Caco-2 (cell line): ENCODE results near the gene KLK7. TPM values are rescaled to one million over a fixed set of nuclear protein-coding genes. Genes with fewer than 3 reads are reported as not detected.

Experiments used
- BruUV-seq: library from RNA; stranded (reverse); fragments of 400-500 nt; replicated peaks from 2 replicates; lab custom pipeline; 2021; lab: Mats Ljungman, UMichigan
- CTCF ChIA-PET: fragments of 300-600 bp; sonication (Branson Sonifier 250); formaldehyde crosslinking; loops from one replicate; lab custom pipeline; 2022; ENCODE audit warnings: antibody characterized with exemption; lab: Charles Lee
- POLR2A ChIA-PET: fragments of 300-600 bp; sonication (Branson Sonifier 250); formaldehyde crosslinking; loops from one replicate; lab custom pipeline; 2022; ENCODE audit warnings: antibody characterized with exemption; lab: Charles Lee
- DNase-seq, 2 experiments: peaks; one replicate each; pipeline versions ENCODE4 v3.0.0 to v3.0.0-alpha.2; 2020 to 2022
- H3K27me3 ChIP-seq: replicated peaks from 2 replicates; pipeline ENCODE4 v1.6.0; 2011; ENCODE audit warnings: low read length; ENCODE audit not compliant: control insufficient read depth, insufficient read depth
- H3K36me3 ChIP-seq: 2 replicates; pipeline ENCODE4 v1.5.1; 2011; ENCODE audit warnings: low read length; ENCODE audit not compliant: control insufficient read depth, insufficient read depth
- H3K4me1 ChIP-seq: fragments of 250-450 bp; sonication (Bioruptor Pico); 2 replicates; pipeline ENCODE4 v1.5.1; 2020; ENCODE audit warnings: mild to moderate bottlenecking
- H3K4me3 ChIP-seq: 2 replicates; pipeline ENCODE4 v1.5.1; 2011; ENCODE audit warnings: low read depth, mild to moderate bottlenecking, control low read depth, low read length
- H3K9me3 ChIP-seq: fragments of 250-450 bp; sonication (Bioruptor Pico); 2 replicates; pipeline ENCODE4 v1.5.1; 2020; ENCODE audit warnings: mild to moderate bottlenecking, moderate library complexity
- H3K27ac Mint-ChIP-seq: one replicate; pipeline ENCODE4 v1.8.0; 2022; ENCODE audit warnings: mixed read lengths; ENCODE audit not compliant: unreplicated experiment
- H3K27me3 Mint-ChIP-seq: one replicate; pipeline ENCODE4 v1.8.0; 2022; ENCODE audit warnings: mixed read lengths; ENCODE audit not compliant: insufficient read depth, unreplicated experiment
- H3K36me3 Mint-ChIP-seq: one replicate; pipeline ENCODE4 v1.8.0; 2022; ENCODE audit warnings: mild to moderate bottlenecking, mixed read lengths; ENCODE audit not compliant: insufficient read depth, unreplicated experiment
- H3K4me1 Mint-ChIP-seq: one replicate; pipeline ENCODE4 v1.8.0; 2022; ENCODE audit warnings: low read depth, mixed read lengths; ENCODE audit not compliant: unreplicated experiment
- H3K4me3 Mint-ChIP-seq: one replicate; pipeline ENCODE4 v1.8.0; 2022; ENCODE audit warnings: mild to moderate bottlenecking, moderate library complexity, mixed read lengths; ENCODE audit not compliant: unreplicated experiment
- H3K9me3 Mint-ChIP-seq: one replicate; pipeline ENCODE4 v1.8.0; 2022; ENCODE audit warnings: mixed read lengths; ENCODE audit not compliant: unreplicated experiment
- intact Hi-C: fragments of 100-400 bp; cut with micrococcal nuclease; formaldehyde crosslinking; loops from one replicate; pipeline ENCODE4 v1.10.0; 2022; ENCODE audit not compliant: unreplicated experiment
- total RNA-seq: library from RNA; stranded (reverse); gene quantifications from 2 replicates; pipeline ENCODE4 v1.2.3, GENCODE V29; 2022
- TF ChIP-seq, protein P1 (sequence below), 2 experiments: fragments of 200-600 bp in 1 of 2; IDR thresholded peaks; 1 replicate in 1 of 2; 2 replicates in 1 of 2; pipeline versions ENCODE4 v1.5.1 to v1.8.0; 2011 to 2022; ENCODE audit warnings: antibody characterized with exemption in 1 of 2, control low read depth in 1 of 2, inconsistent platforms in 1 of 2, low read depth in 1 of 2, low read length in 1 of 2, mild to moderate bottlenecking in 1 of 2, moderate library complexity in 1 of 2; ENCODE audit not compliant: insufficient read depth in 1 of 2, severe bottlenecking in 1 of 2, unreplicated experiment in 1 of 2

The KLK7 gene
- total RNA-seq, 1 experiment from 2014 or later, result not detected

GRCh38 chr19:51027126-51027806 is 43.5 kb upstream of the KLK7 start:
- CTCF ChIA-PET, result no interaction called here
- BruUV-seq, result no TSS peak
- H3K4me3 ChIP-seq, result no peak overlapping the region
- intact Hi-C loops, result no loop called here
- POLR2A ChIA-PET, result no interaction called here
- no peak for DNase-seq
- Mint-ChIP-seq H3K36me3 (no peaks in the 10 kb centered on the region), H3K4me1 (no peaks in the 10 kb centered on the region), H3K27me3 (peaks cover 15% of the 10 kb centered on the region), H3K27ac (no peak overlapping the region), H3K9me3 (no peaks in the 10 kb centered on the region), H3K4me3 (no peak overlapping the region)
- no peaks in the 10 kb centered on the region for H3K9me3 ChIP-seq
- TF ChIP-seq, protein P1, sequence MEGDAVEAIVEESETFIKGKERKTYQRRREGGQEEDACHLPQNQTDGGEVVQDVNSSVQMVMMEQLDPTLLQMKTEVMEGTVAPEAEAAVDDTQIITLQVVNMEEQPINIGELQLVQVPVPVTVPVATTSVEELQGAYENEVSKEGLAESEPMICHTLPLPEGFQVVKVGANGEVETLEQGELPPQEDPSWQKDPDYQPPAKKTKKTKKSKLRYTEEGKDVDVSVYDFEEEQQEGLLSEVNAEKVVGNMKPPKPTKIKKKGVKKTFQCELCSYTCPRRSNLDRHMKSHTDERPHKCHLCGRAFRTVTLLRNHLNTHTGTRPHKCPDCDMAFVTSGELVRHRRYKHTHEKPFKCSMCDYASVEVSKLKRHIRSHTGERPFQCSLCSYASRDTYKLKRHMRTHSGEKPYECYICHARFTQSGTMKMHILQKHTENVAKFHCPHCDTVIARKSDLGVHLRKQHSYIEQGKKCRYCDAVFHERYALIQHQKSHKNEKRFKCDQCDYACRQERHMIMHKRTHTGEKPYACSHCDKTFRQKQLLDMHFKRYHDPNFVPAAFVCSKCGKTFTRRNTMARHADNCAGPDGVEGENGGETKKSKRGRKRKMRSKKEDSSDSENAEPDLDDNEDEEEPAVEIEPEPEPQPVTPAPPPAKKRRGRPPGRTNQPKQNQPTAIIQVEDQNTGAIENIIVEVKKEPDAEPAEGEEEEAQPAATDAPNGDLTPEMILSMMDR (IDR thresholded peaks at IDR 0.05; ENCODE audit: insufficient read depth in 1 of 2, low read depth in 1 of 2, low read length in 1 of 2, severe bottlenecking in 1 of 2, unreplicated experiment in 1 of 2), result no peak
- H3K27me3 ChIP-seq, result no peaks in the 10 kb centered on the region; the same call in 1 of the 2 replicates
- no peaks in the 10 kb centered on the region for H3K4me1 ChIP-seq
- H3K36me3 ChIP-seq, result no peaks in the 10 kb centered on the region

- no peak for DNase-seq
- no TSS peak for BruUV-seq
- Mint-ChIP-seq H3K36me3 (no peaks in the 10 kb centered on the region), H3K4me3 (no peak within 1 kb of the TSS), H3K9me3 (no peaks in the 10 kb centered on the region), H3K27ac (no peak within 1 kb of the TSS), H3K27me3 (peaks cover 12% of the 10 kb centered on the region), H3K4me1 (no peaks in the 10 kb centered on the region)
- TF ChIP-seq, protein P1 (IDR thresholded peaks at IDR 0.05; ENCODE audit: insufficient read depth in 1 of 2, low read depth in 1 of 2, low read length in 1 of 2, severe bottlenecking in 1 of 2, unreplicated experiment in 1 of 2), result no peak
- Histone ChIP-seq H3K27me3 (no peaks in the 10 kb centered on the region; the same call in 1 of the 2 replicates), H3K4me1 (no peaks in the 10 kb centered on the region), H3K36me3 (no peaks in the 10 kb centered on the region), H3K9me3 (no peaks in the 10 kb centered on the region), H3K4me3 (no peak within 1 kb of the TSS)
- ChIA-PET POLR2A (no interaction called here), CTCF (no interaction called here)
- intact Hi-C loops, result no loop called here
Observed at GRCh38 chr19:51026554-51026831, 42.8 kb upstream of the KLK7 start, which contains the start of gene KLK11. TSS of gene KLK11 (minus strand) at chr19:51026616. CDS start at chr19:51025631, 985 bp downstream.

DNA sequence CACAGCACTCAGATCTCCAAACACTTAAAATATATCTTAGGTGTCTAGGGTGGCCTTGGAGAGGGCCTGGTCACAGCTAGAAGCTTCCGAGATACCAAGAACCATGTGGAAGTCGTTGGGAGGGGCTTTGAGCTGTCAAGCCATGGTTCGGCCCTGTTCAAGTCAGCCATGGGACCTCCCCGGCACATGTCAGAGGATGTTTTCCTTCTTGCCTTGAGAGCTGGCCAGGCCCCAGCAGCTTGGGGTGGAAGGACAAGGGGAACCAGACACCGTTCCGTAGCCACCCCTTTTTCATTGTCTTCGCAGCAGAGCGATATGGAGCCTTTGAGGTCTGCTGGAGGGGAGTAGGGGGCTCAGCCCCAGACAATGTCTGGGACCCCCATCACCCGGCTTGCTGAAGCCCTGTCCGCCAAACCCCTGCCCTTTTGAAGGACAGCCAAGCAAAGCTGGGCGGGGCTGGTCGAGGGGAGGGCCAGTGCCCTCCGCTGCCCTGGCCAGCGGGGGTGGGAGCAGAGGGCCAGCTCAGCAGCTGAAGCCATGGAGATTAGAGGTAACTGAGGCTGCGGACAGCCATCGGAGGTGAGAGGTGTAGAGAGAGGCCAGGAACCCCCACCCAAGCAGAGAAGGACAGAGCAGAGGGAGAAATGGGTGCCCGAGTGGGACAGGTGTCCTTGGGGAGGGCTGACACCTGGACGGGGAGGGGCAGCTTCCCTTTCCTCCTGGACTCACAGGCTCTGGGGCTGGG is 42.3 kb upstream of the KLK7 start:
- no peaks in the 10 kb centered on the region for H3K36me3 Mint-ChIP-seq
- no peak for DNase-seq
- intact Hi-C loops, result no loop called here

More for the DNA sequence above, 42.3 kb upstream of the KLK7 start:
- Histone ChIP-seq H3K4me1 (no peaks in the 10 kb centered on the region), H3K4me3 (no peak overlapping the region), H3K36me3 (no peaks in the 10 kb centered on the region), H3K27me3 (no peaks in the 10 kb centered on the region; the same call in 1 of the 2 replicates), H3K9me3 (no peaks in the 10 kb centered on the region)
- ChIA-PET POLR2A (no interaction called here), CTCF (no interaction called here)
- TF ChIP-seq, protein P1 (IDR thresholded peaks at IDR 0.05; ENCODE audit: insufficient read depth in 1 of 2, low read depth in 1 of 2, low read length in 1 of 2, severe bottlenecking in 1 of 2, unreplicated experiment in 1 of 2), result no peak
- Mint-ChIP-seq H3K4me1 (no peaks in the 10 kb centered on the region), H3K27me3 (peaks cover 12% of the 10 kb centered on the region), H3K27ac (no peak overlapping the region), H3K4me3 (no peak overlapping the region), H3K9me3 (no peaks in the 10 kb centered on the region)
- BruUV-seq, result no TSS peak
